Mucosa of gallbladder (tissue), 1 donor: ENCODE results near the gene CD101. TPM values are rescaled to one million over a fixed set of nuclear protein-coding genes. Genes with fewer than 3 reads are reported as not detected.

Experiments
- DNase-seq: peaks from one replicate; pipeline ENCODE4 v3.0.0-alpha.2; 2020; ENCODE audit warnings: low spot score
- total RNA-seq: library from RNA; stranded (reverse); gene quantifications from one replicate; pipeline ENCODE4 v1.2.1, GENCODE V29; 2021
- donor health status: DM: no; HTN: no; CAD: no.

CD101 gene
- total RNA-seq, 1 donor from 2014 or later: 2.8 TPM

DNA sequence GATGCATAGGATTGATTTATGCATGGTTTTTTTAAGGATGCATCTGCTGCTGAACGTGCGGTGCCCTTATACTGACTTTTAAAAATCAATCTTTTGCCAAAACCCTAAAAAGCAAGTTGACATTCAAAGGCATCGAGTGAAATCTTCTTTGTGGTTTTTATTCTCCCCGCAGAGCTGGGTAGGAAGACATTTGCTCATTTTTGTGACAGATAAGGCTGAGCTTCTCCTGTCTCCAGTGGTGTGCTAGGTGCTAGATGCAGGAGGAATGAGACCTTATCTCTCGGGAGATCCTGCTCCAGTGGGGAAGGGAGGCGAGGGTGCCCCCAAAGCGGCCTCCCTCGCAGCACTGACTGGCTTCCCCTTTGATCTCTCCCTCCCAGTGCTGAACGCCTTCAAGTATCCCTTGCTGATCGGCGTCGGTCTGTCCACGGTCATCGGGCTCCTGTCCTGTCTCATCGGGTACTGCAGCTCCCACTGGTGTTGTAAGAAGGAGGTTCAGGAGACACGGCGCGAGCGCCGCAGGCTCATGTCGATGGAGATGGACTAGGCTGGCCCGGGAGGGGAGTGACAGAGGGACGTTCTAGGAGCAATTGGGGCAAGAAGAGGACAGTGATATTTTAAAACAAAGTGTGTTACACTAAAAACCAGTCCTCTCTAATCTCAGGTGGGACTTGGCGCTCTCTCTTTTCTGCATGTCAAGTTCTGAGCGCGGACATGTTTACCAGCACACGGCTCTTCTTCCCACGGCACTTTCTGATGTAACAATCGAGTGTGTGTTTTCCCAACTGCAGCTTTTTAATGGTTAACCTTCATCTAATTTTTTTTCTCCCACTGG, 14.9 kb upstream of the CD101 start:
- DNase-seq: no peak

DNA sequence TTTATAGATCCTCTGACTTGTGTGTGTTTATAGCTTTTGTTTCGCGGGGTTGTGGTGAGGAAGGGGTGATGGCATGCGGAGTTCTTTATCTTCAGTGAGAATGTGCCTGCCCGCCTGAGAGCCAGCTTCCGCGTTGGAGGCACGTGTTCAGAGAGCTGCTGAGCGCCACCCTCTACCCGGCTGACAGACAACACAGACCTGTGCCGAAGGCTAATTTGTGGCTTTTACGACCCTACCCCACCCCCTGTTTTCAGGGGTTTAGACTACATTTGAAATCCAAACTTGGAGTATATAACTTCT, 14.4 kb upstream of the CD101 start:
- DNase-seq: peak; percentile 67

DNA sequence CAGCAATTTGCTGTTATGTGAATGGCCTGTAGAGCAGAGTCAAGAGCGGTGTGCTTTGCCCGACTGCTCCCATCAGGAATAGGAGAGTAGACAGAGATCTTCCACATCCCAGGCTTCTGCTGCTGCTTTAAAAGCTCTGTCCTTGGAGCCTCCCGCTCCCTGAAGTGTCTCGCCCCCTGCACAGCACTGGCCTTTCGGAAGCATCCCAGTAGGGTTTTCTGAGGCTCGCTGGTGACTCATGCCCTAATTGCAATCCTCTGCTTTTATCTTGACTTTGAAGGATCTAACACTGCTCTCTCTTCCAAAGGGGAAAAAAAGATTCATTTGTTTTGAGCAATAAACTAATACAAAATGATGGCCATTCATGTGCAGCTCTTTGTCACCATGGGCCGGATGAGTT, 13.3 kb upstream of the CD101 start:
- DNase-seq: no peak

DNA sequence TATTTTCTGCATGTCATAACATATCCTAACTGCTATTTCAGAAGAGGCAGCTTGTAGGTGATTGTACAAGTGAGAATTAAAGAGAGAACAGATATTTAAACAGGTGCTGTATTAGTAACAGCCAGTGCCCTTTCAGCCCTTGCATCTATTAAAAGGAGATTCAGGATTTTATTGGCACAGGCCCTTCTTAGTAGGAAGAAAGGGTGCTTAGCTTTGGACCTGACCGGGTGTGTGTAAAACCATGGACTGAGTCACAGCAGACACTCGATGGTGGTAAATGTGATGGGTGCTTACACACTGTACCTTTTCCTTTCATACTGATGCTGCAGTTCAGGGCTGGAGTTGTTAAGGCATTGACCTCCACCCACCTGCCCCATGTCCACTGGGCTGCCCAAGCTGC, 12.7 kb upstream of the CD101 start:
- DNase-seq: no peak

DNA sequence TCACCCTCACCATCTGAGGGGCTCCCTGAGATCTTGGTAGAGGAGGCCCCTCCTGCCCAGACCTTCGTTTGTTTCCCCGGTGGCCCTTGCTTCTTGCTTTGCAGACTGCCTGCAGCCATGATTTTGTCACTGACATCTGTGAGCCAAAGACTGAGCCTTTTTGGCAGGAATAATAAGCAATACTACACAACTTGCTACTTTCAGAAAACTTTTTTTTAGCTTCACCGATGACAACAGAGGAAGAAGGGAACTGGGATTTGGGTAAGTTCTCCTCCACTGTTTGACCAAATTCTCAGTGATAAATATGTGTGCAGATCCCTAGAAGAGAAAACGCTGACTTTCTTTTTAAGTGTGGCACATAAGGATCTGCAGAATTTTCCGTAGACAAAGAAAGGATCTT, 11.7 kb upstream of the CD101 start:
- no peak for DNase-seq

DNA sequence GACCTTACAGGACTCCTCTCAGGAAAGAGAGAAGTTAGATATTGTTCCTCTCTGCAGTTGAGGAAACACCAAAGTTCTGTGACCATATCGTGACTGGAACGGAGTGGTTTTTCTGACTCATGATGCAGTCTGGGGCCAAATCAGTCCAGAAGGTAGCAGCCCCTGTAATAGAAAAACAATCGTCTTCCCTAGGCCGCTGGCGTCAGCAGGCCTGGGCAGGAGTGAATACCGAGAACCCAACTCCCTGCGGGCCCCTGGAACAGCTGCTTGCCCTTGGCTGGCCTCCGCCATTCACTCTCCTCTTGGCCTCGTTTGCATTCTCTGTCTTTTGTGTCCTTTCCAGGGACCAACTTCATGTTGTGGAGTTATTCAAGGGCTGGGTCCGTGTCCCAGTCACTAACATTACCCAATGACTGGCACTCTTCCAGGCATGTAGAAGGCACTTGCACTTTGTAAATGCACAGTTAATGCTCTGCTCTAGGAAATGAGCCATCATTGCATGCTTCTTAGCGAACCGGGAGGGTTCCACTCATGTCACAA, 10.9 kb upstream of the CD101 start:
- DNase-seq: peak; percentile 44

DNA sequence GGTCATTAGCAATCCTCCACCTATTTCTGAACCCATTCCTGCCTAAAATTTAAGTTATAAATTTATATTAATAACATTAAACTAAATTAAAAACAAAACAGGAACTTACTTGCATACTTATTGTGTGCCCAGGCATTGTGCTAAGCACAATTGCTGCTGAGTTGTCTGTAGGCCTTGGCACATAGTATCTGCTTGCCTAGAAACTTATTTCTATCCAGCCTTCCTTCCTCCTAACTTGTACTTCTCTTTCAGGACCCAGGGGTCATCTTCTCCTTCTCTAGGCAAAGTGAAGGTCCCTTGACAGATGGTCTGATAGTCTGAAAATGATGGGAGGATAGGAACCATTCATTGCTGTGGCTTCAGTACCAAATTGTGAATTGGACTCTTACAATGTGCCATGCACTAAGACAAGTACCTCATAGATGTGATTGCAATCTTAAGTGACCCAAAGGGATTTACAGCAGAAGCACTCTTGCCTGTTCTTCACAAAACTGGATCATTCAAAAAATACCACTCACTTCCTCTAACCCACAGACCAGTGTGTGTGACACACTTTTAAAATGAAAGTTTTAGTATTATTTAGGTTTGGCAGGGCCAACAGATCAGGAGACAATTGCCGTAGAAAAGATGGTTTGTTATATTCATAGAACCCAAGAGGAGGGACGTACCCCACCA, 10.3 kb upstream of the CD101 start:
- no peak for DNase-seq

DNA sequence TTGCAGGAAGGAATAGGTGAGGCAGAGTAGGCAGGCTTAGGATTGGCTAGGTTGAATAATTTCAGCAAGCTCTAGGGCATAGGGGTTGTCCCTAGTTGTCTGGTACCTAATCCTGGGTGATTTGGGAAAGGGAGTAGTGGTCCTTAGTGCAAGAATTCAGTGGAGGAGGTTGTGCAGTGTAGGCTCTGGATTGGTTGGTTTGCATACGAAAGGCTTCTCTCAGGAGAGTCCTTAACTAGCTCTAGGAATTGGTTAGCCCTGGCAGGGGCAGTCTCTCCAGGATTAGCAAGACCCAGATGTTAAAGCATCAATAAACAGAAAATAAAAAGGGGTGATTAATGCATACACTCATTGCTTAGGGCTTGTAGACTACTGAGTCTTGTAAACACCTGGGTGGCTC, 9.6 kb upstream of the CD101 start:
- no peak for DNase-seq

DNA sequence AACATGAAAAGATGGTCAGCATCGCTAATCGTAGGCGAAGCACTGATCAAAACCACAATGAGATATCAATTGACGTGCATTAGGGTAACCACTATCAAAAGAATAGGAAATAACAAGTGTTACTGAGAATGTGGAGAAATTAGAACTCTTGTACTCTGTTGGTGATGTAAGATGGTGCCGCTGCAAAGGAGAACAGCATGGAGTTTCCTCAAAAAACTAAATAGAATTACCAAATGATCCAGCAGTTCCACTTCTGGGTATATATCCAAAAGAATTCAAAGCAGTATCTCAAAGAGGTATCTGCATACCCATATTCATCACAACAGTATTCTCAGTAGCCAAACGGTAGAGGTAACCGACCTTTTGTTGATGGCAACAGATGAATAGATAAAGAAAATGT, 8.3 kb upstream of the CD101 start:
- no peak for DNase-seq

DNA sequence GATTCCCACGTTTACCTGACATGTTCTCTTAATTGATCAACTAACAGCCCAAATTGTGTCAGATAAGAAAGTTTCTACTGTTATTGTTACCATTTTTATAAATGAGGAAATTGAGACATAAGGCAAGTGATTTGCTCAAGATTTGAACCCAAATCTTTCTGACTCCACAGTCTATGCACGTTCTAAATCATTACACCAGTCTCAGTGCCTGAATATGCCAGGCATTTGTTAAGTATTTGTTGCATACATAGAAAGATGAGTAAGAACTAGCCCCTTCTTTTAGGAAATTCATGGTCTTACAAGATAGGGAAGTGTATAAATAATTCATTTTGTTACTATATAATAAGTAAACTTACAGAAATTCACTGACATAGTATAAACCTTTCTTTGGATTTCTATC, 7.1 kb upstream of the CD101 start:
- DNase-seq: no peak

DNA sequence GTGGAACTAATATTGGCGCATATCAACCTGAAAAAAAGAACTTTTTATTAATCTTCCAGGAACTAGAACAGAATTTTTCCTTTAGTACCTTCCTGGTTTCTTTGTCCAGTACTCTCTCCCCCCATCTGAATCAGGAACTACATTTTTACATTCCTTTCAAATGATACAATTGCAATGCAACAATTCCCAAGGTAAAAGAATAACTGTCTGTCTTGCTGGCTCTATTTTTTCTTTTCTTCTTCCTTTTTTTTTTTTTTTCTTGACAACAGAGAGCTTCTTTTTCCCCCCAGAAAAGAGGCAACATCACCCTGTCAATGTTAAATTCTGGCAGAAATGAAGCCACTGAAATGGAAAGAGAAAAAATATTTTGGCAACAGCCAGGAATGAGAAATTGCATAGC, 4.5 kb upstream of the CD101 start:
- no peak for DNase-seq

DNA sequence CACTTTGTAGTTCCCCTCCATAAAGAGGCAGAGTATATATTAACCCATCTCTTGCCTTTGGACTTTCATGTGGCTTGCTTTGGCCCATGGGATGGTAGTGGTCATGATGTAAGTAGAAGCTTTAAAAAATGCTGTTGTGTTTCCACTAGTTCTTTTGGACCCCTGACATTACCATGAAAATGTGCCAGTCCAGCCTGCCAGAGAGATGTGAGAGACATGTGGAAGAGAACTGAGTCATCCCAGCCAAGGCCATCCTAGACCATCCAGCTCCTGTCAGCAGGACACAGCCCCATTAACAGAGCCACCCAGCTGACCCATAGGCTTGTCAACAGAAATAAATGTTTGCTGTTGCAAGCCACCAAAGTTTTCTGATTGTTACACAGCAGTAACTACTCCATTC, 3.9 kb upstream of the CD101 start:
- DNase-seq: no peak

DNA sequence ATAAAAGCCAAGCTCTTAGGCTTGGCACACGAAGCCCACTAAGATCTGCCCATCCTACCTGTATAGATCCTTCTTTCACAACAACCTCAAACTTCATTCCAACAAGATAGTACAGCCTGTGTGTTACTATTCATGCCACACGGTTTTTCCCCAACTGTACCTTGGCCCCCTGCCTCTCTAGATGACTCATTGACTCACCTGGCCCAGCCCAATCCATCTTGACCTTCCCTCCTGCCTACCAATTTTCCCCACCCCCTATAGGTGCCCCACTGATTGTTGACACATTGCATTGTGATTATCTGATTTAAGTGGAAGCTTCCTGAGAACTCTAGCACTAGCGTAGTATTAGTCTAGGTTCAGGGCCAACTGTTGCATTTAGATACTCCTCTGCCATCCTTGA, 2.0 kb upstream of the CD101 start:
- DNase-seq: no peak

DNA sequence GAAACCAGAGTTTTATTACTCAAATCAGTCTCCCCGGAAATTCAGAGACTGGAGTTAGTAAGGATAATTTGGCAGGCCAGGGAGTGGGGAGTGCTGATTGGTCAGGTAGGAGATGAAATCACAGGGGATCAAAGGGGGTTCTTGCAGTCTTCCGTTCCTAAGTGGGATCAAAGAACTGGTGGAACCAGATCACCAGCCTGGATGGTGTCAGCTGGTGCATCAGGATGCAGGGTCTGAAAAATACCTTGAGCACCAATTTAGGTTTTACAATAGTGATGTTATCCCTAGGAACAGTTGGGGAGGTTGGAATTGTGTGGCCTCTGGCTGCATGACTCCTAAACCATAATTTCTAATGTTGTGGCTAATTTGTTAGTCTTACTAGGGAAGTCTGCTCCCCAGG, 1.4 kb upstream of the CD101 start:
- no peak for DNase-seq

DNA sequence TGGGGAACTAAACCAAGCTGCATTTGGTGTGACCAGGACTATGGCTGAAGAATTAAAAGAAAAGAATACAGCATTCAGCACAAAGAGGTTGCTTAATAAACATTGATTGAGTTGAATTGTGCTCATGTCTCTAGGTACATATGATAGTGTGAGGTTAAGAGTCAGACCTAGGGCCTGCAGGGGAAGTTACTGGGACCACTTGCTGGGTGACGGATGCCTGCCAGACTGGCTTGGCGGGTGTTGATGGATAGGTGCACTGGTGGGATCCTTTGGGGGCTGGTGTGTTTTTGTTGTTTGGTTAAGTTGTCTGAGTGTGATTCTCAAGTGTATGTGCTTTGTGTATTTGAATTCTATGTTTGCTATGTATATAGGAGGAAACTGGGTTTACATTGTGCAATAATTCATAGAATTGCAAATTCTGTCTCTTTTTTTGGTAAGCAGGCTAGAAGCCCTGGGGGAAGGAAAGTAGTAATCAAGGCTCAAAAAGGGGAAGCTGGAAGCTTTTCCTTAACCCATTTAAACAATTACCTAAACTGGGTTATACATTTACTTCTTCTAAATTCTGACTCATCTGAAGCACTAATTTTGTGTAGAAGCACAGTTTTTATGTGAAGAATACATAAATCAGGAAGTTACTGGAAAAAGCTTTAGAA, 1.8 kb downstream of the CD101 start:
- DNase-seq: no peak

DNA sequence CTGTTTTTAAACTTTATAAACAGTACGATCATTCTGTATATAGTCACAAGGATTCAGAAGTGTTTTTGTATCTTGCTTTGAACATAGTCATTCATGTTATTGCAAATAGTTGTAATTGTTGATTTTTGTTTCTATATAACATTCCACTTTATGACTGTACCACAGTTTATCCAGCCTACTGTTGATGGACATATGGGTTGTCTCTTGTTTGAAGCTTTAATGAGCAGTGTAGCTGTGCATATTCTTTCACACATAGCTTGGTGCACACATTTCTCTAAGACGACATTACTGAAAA, 6.1 kb downstream of the CD101 start:
- DNase-seq: no peak

DNA sequence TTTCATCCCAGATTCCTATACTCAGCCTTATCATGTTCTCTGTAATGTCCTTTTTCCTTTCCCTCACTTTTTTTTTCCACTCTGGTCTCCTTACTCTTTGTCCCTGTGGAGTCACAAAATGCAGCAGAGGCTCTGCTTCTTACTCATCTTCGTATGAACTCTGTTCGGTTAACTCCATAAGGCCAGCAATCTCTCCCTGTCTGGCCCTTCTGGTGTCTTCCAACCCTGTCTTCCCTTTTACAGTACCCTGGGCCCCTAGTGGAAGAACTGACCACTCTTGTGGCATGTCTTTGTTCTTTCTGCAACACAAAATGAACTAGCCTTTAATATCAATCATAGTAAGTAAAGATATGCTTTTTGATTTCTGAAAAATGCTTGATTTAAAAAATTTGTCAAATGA, 7.1 kb downstream of the CD101 start:
- DNase-seq: no peak

DNA sequence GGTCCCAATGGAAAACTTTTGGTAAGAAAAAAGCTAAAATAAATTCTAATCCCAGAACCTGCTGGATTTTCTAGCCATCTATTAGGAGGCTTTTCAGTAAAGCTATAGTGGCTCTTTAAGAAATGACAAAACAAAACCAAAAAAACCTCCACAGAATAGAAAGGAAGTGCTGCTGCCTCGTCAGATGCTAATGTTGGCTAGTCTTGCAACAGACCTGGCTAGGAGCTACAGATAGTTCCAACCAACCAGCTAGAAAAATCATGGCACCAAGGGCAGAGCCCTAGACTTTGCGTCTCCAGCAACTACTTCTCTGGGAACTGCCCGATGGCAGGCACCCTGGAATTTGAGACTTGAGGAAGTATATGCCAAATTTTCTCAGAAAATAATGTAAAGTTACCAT, 7.6 kb downstream of the CD101 start:
- DNase-seq: no peak

DNA sequence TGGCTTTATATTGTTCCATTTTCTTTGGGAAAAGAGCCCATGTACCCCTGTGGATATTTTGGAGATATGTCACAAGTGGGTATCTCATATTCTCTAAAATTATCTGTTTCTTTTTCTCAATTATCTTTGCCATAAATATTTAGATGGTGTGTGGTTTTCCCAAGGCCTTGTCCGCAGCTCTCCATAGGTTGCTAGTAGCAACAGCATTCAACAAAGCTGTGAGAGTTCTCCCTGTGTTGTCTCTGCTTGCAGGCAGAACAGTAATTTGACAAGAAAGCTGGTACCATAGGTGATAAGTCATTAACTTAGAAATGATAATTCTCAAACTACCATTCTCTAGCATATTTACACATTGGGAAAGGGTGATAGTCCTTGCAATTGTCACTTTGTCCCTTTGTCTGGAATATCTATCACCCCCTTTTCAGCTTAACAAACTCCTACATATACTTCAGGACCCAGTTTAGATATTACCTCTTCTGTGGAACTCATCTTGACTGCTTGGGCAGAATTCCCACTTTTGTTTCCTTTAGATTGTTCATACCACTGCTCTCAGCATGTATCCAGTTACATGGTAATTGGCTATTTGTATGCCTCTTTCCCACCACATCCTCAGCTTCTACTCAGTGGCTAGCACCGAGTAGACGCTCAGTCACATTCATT, 8.9 kb downstream of the CD101 start:
- no peak for DNase-seq

DNA sequence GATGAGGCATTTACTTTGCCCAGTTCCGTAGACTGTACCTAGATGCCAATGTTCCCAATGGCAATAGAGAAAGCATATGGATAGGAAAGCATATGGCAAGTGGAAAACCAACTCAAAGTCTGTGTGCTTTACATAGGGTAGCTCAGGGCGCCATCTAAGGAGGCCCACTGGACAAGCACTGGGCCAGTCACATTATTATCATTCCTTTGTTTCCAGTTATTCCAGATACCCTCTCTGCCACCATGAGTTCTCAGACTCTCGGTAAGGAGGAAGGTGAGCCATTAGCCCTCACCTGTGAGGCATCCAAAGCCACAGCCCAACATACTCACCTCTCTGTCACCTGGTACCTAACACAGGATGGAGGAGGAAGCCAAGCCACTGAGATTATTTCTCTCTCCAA, 9.8 kb downstream of the CD101 start:
- no peak for DNase-seq

DNA sequence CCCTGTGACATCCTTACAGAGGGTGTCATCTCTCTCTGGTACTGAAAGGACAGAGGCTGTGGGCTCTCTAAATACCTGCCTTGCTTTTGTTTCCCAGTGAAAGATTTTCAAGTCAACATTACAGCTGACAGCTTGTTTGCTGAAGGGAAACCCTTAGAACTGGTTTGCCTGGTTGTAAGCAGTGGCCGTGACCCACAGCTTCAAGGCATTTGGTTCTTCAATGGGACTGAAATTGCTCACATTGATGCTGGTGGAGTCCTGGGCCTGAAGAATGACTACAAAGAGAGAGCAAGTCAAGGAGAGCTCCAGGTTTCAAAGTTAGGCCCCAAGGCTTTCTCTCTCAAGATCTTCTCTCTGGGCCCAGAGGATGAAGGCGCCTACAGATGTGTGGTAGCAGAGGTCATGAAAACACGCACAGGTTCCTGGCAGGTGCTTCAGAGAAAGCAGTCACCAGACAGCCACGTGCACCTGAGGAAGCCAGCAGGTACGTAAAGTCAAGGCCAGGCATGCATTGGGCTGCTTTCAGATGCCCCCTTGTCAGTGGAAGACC, 11.8 kb downstream of the CD101 start:
- DNase-seq: no peak

DNA sequence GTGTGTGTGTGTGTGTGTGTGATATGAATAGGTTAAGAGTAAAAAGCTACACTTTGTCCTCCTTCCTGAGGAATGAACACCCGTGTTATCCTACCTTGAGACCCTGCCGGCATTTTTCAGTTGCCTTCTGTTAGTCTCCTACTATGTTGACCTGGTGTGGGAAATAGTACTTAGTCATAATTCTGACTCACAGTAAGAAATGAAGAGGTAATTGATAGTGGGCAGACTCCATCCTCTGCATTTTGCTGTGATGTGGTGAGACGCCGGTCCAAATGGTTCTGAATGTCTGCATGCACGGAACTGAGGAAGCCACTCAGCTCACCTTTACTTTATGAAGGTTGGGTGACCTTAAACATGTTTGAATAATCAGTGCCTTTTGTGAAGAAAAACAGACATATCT, 12.6 kb downstream of the CD101 start:
- no peak for DNase-seq
